ENCODE results near the gene ACTL6A.
"Not testable (repeated sequence)": the region's sequence is repeated elsewhere in the genome, so short reads cannot be mapped to it uniquely, and the experiment has no call there.

DNA sequence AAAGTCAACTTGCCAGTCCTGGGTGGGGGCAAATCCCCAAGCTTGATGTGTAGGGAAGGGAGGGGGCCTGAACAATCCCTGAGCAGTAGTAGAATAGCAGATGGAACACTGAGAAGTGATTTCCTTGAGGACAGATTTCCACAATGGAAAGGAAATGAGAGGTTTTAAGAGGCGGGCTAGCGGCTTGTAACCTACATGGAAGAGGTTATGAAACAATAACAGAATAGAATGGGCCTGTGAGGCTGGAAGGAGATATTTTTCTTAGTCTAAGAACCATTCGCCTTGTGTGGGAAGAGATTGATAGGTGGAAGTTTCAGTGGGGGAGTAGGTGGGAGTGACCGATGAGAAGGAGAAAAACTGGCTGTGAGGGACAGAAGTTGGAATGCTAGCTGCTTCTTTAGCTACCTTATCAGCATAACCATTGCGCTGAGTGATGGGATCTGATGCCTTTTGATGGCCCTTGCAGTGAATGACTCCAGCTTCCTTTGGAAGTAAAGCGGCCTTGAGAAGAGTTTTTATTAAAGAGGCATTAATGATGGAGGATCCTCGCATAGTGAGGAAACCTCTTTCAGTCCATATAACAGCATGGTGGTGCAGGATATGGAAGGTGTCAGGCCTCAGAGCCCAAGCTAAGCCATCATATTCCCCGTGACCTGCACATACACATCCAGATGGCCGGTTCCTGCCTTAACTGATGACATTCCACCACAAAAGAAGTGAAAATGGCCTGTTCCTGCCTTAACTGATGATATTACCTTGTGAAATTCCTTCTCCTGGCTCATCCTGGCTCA, 46.1 kb upstream of the ACTL6A start:
- not testable (repeated sequence) for TF ChIP-seq POLR2AphosphoS5 (IDR thresholded peaks at IDR 0.05); EP300 (conservative IDR thresholded peaks at IDR 0.05; ENCODE audit: poor library complexity, severe bottlenecking); RAD21 (conservative IDR thresholded peaks at IDR 0.05); EZH2 (IDR thresholded peaks at IDR 0.05; ENCODE audit: borderline replicate concordance, insufficient read depth, low read length, poor library complexity, severe bottlenecking)
- TF ChIP-seq, protein P1, sequence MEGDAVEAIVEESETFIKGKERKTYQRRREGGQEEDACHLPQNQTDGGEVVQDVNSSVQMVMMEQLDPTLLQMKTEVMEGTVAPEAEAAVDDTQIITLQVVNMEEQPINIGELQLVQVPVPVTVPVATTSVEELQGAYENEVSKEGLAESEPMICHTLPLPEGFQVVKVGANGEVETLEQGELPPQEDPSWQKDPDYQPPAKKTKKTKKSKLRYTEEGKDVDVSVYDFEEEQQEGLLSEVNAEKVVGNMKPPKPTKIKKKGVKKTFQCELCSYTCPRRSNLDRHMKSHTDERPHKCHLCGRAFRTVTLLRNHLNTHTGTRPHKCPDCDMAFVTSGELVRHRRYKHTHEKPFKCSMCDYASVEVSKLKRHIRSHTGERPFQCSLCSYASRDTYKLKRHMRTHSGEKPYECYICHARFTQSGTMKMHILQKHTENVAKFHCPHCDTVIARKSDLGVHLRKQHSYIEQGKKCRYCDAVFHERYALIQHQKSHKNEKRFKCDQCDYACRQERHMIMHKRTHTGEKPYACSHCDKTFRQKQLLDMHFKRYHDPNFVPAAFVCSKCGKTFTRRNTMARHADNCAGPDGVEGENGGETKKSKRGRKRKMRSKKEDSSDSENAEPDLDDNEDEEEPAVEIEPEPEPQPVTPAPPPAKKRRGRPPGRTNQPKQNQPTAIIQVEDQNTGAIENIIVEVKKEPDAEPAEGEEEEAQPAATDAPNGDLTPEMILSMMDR (IDR thresholded peaks at IDR 0.05; ENCODE audit: poor library complexity, severe bottlenecking), result not testable (repeated sequence)

Measured in neural cell (in vitro differentiated cells).